ENCODE results near the gene NFYC. TPM values are rescaled to one million over a fixed set of nuclear protein-coding genes. Genes with fewer than 3 reads are reported as not detected.

The NFYC gene
- 25.6 and 29.5 TPM in 2 replicates for total RNA-seq

DNA sequence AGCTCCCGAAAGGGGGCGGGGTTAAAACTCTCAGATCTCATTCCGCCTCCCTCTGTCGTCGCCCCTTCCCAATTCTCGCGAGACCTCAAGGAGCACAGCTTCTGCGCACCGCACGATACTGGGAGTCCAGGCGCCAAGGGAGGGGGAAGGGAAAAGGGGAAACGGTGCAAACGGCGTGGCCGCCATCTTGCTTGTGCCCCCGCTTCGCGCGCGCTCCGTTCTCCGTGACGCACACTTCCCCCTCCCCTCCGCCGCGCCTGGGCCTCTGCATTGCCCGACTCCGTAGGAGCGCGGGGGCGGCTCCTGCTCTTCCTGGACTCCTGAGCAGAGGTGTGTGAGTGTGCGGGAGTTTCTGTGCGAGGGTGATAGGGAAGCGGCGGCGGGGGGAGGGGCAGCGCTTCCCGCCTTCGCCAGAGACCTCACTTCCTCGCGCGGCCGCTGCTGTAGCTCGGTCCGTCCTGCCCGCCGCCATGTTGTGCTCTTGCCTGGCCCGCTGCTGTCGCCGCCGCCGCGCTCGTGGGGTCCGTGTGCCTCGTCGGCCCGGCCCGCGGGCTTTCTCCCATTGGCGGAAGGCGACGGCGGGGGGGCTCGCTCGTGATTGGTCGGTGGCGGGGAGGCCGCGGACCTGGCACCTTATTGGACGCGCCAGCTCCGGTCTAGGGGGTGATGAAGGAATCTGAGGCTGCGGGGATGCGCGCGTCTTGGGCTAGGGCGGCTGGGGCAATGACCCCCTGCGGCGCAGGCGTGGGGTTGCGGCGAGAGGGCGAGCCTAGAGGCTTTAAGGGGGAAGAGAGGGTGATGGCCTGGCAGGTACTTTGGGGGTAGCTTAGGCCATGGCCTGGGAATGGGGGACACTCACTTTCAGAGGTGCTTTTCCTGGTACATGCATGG, at the start of gene NFYC:
Gene NFYC, plus strand, starts transcription at position 167 of the 891 bp plus-strand sequence. CDS start 47,140 bp downstream, outside the sequence.

GRCh38 chr1:40665335-40666171, 26.0 kb upstream of the NFYC start, which contains the start of gene RIMS3:
Gene RIMS3 (minus strand): TSS chr1:40665682. CDS start chr1:40641925, 23,757 bp downstream.

GRCh38 chr1:40783001-40783905, 91.7 kb downstream of the NFYC start, which contains the start of gene KCNQ4:
Gene KCNQ4 (plus strand): TSS chr1:40783787. CDS start chr1:40784094, 307 bp downstream.

Other genes starting within 250 kb of the NFYC start
- 2.3 and 3.9 TPM in 2 replicates for gene ZFP69B, start 241.2 kb upstream of the NFYC start, total RNA-seq
- 0.54 and 1.6 TPM in 2 replicates for gene ZFP69, start 214.4 kb upstream of the NFYC start, total RNA-seq
- gene EXO5, start 182.9 kb upstream of the NFYC start, total RNA-seq = 7.0 and 7.2 TPM in 2 replicates
- 1.6 and 4.0 TPM in 2 replicates for gene ZNF684, start 160.1 kb upstream of the NFYC start, total RNA-seq
- 0.18 and 0.49 TPM in 2 replicates for gene RIMS3, start 26.0 kb upstream of the NFYC start, total RNA-seq
- under 0.01 TPM in 1 of 2 replicates, not detected in the other for gene KCNQ4, start 92.1 kb downstream of the NFYC start, total RNA-seq
- 7.2 and 14.9 TPM in 2 replicates for gene CITED4, start 170.7 kb downstream of the NFYC start, total RNA-seq

Data from cardiac atrium fibroblast (primary cell).